ENCODE results near the gene DNAI2. TPM values are rescaled to one million over a fixed set of nuclear protein-coding genes. Genes with fewer than 3 reads are reported as not detected.

DNAI2 gene
- total RNA-seq, 2 donors from 2014 or later = not detected

DNA sequence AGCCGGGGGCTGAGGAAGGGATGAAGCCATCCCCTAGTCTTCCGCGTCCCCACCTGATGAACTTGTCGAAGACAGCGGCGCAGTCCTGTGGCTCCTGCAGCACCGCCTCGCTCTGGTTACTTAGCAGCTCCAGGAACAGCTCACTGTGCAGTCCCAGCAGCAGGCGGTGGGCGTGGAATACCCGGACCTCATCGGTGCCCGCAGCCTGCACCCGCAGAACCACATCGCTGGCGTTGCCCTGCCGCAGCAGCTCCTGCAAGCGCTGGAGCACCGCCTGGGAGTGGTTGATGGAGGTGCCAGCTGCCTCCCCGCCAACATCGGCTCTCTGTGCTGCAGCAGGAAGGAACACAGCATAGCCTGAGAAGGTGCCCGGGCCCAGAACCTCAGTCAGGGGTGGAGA lies 85.9 kb downstream of the DNAI2 start:
- H3K4me1 ChIP-seq (ENCODE audit: control insufficient read depth, insufficient read depth, low read length) = no peaks in the 10 kb centered on the region
- H3K9me3 ChIP-seq (ENCODE audit: control insufficient read depth, low read length) = no peaks in the 10 kb centered on the region
- no peak overlapping the region for H3K4me3 ChIP-seq (ENCODE audit: low read length)
- Mint-ChIP-seq H3K36me3 (ENCODE audit: low read depth) (no peaks in the 10 kb centered on the region), H3K4me1 (peaks cover 2% of the 10 kb centered on the region), H3K9me3 (no peaks in the 10 kb centered on the region), H3K27ac (no peak overlapping the region), H3K4me3 (no peak overlapping the region), H3K27me3 (ENCODE audit: insufficient read depth) (peaks cover 61% of the 10 kb centered on the region)
- peaks cover 47% of the 10 kb centered on the region for H3K27me3 ChIP-seq (ENCODE audit: control insufficient read depth, insufficient read depth, low read length, poor library complexity, severe bottlenecking)
- 96 to 97% methylated on average over 11 to 22 of the region's 22 CpGs for WGBS, 2 experiments (ENCODE audit: insufficient coverage in 1 of 2, insufficient read length in 1 of 2)
- no peak overlapping the region for H3K9ac ChIP-seq (ENCODE audit: extremely low read depth, low read length, poor library complexity, severe bottlenecking)
- TF ChIP-seq, protein P1, sequence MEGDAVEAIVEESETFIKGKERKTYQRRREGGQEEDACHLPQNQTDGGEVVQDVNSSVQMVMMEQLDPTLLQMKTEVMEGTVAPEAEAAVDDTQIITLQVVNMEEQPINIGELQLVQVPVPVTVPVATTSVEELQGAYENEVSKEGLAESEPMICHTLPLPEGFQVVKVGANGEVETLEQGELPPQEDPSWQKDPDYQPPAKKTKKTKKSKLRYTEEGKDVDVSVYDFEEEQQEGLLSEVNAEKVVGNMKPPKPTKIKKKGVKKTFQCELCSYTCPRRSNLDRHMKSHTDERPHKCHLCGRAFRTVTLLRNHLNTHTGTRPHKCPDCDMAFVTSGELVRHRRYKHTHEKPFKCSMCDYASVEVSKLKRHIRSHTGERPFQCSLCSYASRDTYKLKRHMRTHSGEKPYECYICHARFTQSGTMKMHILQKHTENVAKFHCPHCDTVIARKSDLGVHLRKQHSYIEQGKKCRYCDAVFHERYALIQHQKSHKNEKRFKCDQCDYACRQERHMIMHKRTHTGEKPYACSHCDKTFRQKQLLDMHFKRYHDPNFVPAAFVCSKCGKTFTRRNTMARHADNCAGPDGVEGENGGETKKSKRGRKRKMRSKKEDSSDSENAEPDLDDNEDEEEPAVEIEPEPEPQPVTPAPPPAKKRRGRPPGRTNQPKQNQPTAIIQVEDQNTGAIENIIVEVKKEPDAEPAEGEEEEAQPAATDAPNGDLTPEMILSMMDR (conservative IDR thresholded peaks at IDR 0.05) = no peak
- no peak overlapping the region for H3K27ac ChIP-seq (ENCODE audit: low read depth, low read length)
- H3K36me3 ChIP-seq (ENCODE audit: control insufficient read depth, insufficient read depth, low read length) = no peaks in the 10 kb centered on the region
- no peak for DNase-seq

DNA sequence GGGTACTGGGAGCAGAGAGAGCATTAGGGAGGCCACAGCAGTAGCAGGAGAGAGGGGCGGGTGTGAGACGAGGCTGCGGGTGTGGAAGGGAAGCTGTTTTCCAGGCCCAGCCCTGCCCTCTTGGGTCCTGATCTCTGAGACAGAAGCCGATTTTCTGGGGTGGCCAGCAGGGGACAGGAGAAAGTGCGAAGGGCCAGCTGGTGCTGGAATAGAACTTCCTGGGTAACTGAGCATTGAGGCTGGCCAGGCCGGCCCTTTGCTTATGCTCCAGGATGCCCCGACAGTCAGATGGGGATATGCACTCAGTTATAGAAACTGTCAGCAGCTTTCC lies 86.8 kb downstream of the DNAI2 start:
- Mint-ChIP-seq H3K27me3 (ENCODE audit: insufficient read depth) (peaks cover 52% of the 10 kb centered on the region), H3K4me3 (no peak overlapping the region), H3K27ac (no peak overlapping the region), H3K36me3 (ENCODE audit: low read depth) (no peaks in the 10 kb centered on the region), H3K4me1 (peaks cover 2% of the 10 kb centered on the region), H3K9me3 (no peaks in the 10 kb centered on the region)
- H3K4me3 ChIP-seq (ENCODE audit: low read length) = no peak overlapping the region
- no peaks in the 10 kb centered on the region for H3K9me3 ChIP-seq (ENCODE audit: control insufficient read depth, low read length)
- H3K27me3 ChIP-seq (ENCODE audit: control insufficient read depth, insufficient read depth, low read length, poor library complexity, severe bottlenecking) = peaks cover 38% of the 10 kb centered on the region
- 46 to 79% methylated on average over 2 to 7 of the region's 7 CpGs for WGBS, 2 experiments (ENCODE audit: insufficient coverage in 1 of 2, insufficient read length in 1 of 2)
- H3K9ac ChIP-seq (ENCODE audit: extremely low read depth, low read length, poor library complexity, severe bottlenecking) = no peak overlapping the region
- TF ChIP-seq, protein P1 (conservative IDR thresholded peaks at IDR 0.05) = no peak
- no peaks in the 10 kb centered on the region for H3K36me3 ChIP-seq (ENCODE audit: control insufficient read depth, insufficient read depth, low read length)
- peak; percentile 69 for DNase-seq
- no peaks in the 10 kb centered on the region for H3K4me1 ChIP-seq (ENCODE audit: control insufficient read depth, insufficient read depth, low read length)
- H3K27ac ChIP-seq (ENCODE audit: low read depth, low read length) = peak overlapping the region; percentile 91

DNA sequence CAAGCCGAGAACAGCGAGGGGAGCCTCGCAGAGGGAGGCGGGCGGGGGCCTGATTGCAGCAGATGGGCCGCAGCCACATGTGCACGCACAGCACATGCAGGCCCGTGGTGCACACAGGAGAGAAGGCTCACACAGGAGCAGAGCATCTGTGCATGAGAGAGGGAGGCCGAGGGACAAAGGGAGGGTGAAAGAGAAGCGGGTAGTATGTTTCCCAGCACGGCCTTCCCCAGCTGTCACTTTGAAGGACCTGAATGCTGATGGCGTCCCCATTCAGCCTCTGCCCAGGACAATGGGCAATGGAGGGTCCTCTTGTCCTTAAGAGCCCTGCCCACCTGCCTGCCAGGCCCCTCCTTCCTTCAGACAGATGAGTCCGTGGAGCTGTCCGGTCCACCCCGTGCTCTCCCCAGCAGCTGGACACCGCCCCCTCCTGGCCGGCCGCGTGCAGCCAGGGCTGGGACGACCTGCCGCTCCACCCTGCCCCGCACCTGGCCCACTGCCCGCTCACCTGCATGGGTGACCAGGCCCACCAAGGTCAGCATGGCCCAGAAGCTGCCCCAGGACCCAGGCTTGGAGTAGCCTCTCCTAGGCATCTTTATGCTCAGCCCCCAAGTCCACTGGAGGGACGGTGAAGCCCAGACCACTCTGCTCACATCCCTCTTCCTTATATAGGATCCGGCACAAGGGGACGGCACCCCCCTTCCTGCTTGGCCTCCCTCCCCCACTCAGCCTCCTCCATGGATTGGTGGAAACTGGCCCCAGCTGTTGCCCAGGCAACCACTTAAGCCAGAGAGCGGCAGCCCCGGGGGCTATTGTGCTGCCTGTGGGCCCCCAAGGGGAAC lies 87.4 kb downstream of the DNAI2 start, which contains the start of gene BTBD17:
Gene BTBD17, minus strand, starts transcription at position 639 of the 839 bp plus-strand sequence. Its CDS starts 49 bp downstream, at position 590.
- no peak within 1 kb of the TSS for H3K27ac Mint-ChIP-seq
- H3K36me3 Mint-ChIP-seq (ENCODE audit: low read depth) = no peaks in the 10 kb centered on the region
- Histone ChIP-seq H3K9me3 (ENCODE audit: control insufficient read depth, low read length) (no peaks in the 10 kb centered on the region), H3K27me3 (ENCODE audit: control insufficient read depth, insufficient read depth, low read length, poor library complexity, severe bottlenecking) (peaks cover 32% of the 10 kb centered on the region), H3K36me3 (ENCODE audit: control insufficient read depth, insufficient read depth, low read length) (no peaks in the 10 kb centered on the region), H3K4me3 (ENCODE audit: low read length) (no peak within 1 kb of the TSS), H3K27ac (ENCODE audit: low read depth, low read length) (peak within 1 kb of the TSS; percentile 91), H3K9ac (ENCODE audit: extremely low read depth, low read length, poor library complexity, severe bottlenecking) (no peak within 1 kb of the TSS), H3K4me1 (ENCODE audit: control insufficient read depth, insufficient read depth, low read length) (no peaks in the 10 kb centered on the region)
- H3K9me3 Mint-ChIP-seq = no peaks in the 10 kb centered on the region
- DNase-seq = peak; percentile 98
- TF ChIP-seq, protein P1 (conservative IDR thresholded peaks at IDR 0.05) = peak; percentile 94
- 45 to 54% methylated on average over 23 to 28 of the region's 28 CpGs for WGBS, 2 experiments (ENCODE audit: insufficient coverage in 1 of 2, insufficient read length in 1 of 2)
- no peak within 1 kb of the TSS for H3K4me3 Mint-ChIP-seq
- H3K27me3 Mint-ChIP-seq (ENCODE audit: insufficient read depth) = peaks cover 46% of the 10 kb centered on the region
- peaks cover 2% of the 10 kb centered on the region for H3K4me1 Mint-ChIP-seq
